HCT116 (cell line): ENCODE data around the gene RNU1-4. TPM values are rescaled to one million over a fixed set of nuclear protein-coding genes. Genes with fewer than 3 reads are reported as not detected.
"Not testable (repeated sequence)": the region's sequence is repeated elsewhere in the genome, so short reads cannot be mapped to it uniquely, and the experiment has no call there.

Source experiments
- ATAC-seq: fragments of 200-7000 bp; cut with Tn5 transposase; 2 replicates; pipeline ENCODE4 v1.9.1; 2020; ENCODE audit warnings: mild to moderate bottlenecking, moderate library complexity
- BruUV-seq: library from RNA; stranded (reverse); fragments of 400-500 nt; replicated peaks from 2 replicates; lab custom pipeline; 2021; lab: Mats Ljungman, UMichigan
- CTCF ChIA-PET: fragments of 300-600 bp; sonication (Branson Sonifier 250); formaldehyde crosslinking; loops from one replicate; lab custom pipeline; 2021; ENCODE audit warnings: antibody characterized with exemption; lab: Charles Lee
- POLR2A ChIA-PET: fragments of 300-600, 350-600 bp; sonication (Branson Sonifier 250); formaldehyde crosslinking; loops from one replicate; lab custom pipeline; 2021; ENCODE audit warnings: antibody characterized with exemption; lab: Charles Lee
- RAD21 ChIA-PET, 2 experiments: fragments of 300-600 bp; sonication (Branson Sonifier 250); formaldehyde crosslinking; loops; one replicate each; lab custom pipeline; 2023; ENCODE audit warnings: low total read pairs in 2 of 2; ENCODE audit not compliant: uncharacterized antibody in 2 of 2, unreplicated experiment in 2 of 2, low non-redundant PET in 1 of 2; lab: Charles Lee
- DNase-seq: peaks from one replicate; pipeline ENCODE4 v3.0.0-alpha.2; 2010; ENCODE audit warnings: low read depth, low spot score
- H2AFZ ChIP-seq: fragments of 200-600 bp; shearing (Covaris generic), sonication (generic); 2 replicates; pipeline ENCODE4 v1.6.1; 2017; ENCODE audit warnings: low read depth, mixed run types, mixed read lengths, antibody characterized with exemption, low read length; ENCODE audit not compliant: poor library complexity, severe bottlenecking
- H3K27ac ChIP-seq: 2 replicates; pipeline ENCODE4 v1.5.1; 2012; ENCODE audit warnings: low read depth, low read length
- H3K27me3 ChIP-seq: fragments of 200-600 bp; sonication (generic); 2 replicates; pipeline ENCODE4 v1.6.1; 2016; ENCODE audit warnings: mixed run types, low read length, mixed read lengths; ENCODE audit not compliant: insufficient read depth
- H3K36me3 ChIP-seq, 2 experiments: fragments of 200-500 bp in 1 of 2; fragments of 200-600 bp in 1 of 2; sonication (Bioruptor generic) in 1 of 2; sonication (generic) in 1 of 2; 2 replicates each; pipeline versions ENCODE4 v1.5.1 to v1.6.1; 2014 to 2016; ENCODE audit warnings: low read length in 2 of 2, inconsistent platforms in 1 of 2, mixed read lengths in 1 of 2, mixed run types in 1 of 2; ENCODE audit not compliant: insufficient read depth in 2 of 2, control insufficient read depth in 1 of 2
- H3K4me1 ChIP-seq, 2 experiments: fragments of 200-600 bp in 1 of 2; sonication (generic) in 1 of 2; 2 replicates each; pipeline versions ENCODE4 v1.5.1 to v1.6.1; 2012 to 2017; ENCODE audit warnings: low read length in 2 of 2, inconsistent platforms in 1 of 2, mild to moderate bottlenecking in 1 of 2, mixed read lengths in 1 of 2, mixed run types in 1 of 2, moderate library complexity in 1 of 2; ENCODE audit not compliant: insufficient read depth in 2 of 2, control insufficient read depth in 1 of 2
- H3K4me2 ChIP-seq: fragments of 200-600 bp; sonication (generic); 2 replicates; pipeline ENCODE4 v1.6.1; 2017; ENCODE audit warnings: mixed run types, low read length, mixed read lengths
- H3K4me3 ChIP-seq, 2 experiments: fragments of 200-600 bp in 1 of 2; sonication (generic) in 1 of 2; replicated peaks in 1 of 2; 2 replicates each; pipeline ENCODE4 v1.5.1; 2011 to 2016; ENCODE audit warnings: low read length in 2 of 2, control low read depth in 1 of 2, low read depth in 1 of 2, mild to moderate bottlenecking in 1 of 2, mixed read lengths in 1 of 2, mixed run types in 1 of 2
- H3K79me2 ChIP-seq: fragments of 200-600 bp; sonication (generic); 2 replicates; pipeline ENCODE4 v1.6.1; 2017; ENCODE audit warnings: mild to moderate bottlenecking, mixed run types, low read length, moderate library complexity, mixed read lengths; ENCODE audit not compliant: insufficient read depth
- H3K9ac ChIP-seq: fragments of 200-600 bp; sonication (generic); 2 replicates; pipeline ENCODE4 v1.6.1; 2016; ENCODE audit warnings: low read length, mixed read lengths
- H3K9me2 ChIP-seq: fragments of 200-600 bp; sonication (generic), shearing (Covaris generic); 2 replicates; pipeline ENCODE4 v1.6.1; 2017; ENCODE audit warnings: mixed run types, mild to moderate bottlenecking, moderate library complexity; ENCODE audit not compliant: insufficient read depth
- H3K9me3 ChIP-seq, 2 experiments: fragments of 200-500 bp in 1 of 2; fragments of 200-600 bp in 1 of 2; sonication (Bioruptor generic) in 1 of 2; sonication (generic) in 1 of 2; 2 replicates each; pipeline ENCODE4 v1.6.1; 2014 to 2017; ENCODE audit warnings: low read length in 2 of 2, mixed read lengths in 2 of 2, inconsistent platforms in 1 of 2, low read depth in 1 of 2, mild to moderate bottlenecking in 1 of 2, mixed run types in 1 of 2, moderate library complexity in 1 of 2; ENCODE audit not compliant: control insufficient read depth in 1 of 2, insufficient read depth in 1 of 2
- H4K20me1 ChIP-seq: fragments of 200-600 bp; sonication (generic), shearing (Covaris generic); 2 replicates; pipeline ENCODE4 v1.6.1; 2017; ENCODE audit warnings: mixed run types, mild to moderate bottlenecking, moderate library complexity; ENCODE audit not compliant: insufficient read depth
- intact Hi-C: fragments of 100-400 bp; cut with micrococcal nuclease; formaldehyde crosslinking; loops from 2 replicates; pipeline ENCODE4 v1.10.0; 2022
- total RNA-seq: library from RNA; stranded (reverse); gene quantifications from one replicate; pipeline ENCODE4 v1.2.1, GENCODE V29; 2021; ENCODE audit not compliant: unreplicated experiment

The RNU1-4 gene
- total RNA-seq, 1 experiment from 2014 or later, result 1,685 TPM

DNA sequence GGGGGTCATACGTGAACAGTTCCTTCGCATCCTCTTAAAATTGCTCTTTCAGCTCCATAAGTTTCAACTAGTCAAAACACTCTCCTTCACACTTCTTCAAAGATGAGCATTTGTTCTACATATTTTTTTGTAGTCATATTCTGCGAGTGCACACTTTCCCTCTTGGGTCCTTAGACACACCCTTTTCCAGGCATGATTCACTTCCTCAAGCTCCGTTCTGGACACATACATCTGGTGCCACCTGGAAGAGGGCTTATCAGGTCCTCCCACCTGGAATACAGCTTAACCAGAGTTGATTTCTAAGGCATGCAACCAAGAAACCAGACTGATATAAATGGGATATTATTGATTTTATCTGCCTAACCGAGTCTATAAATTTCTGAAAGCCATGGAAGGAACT, 47.4 kb downstream of the RNU1-4 start:
- H3K9ac ChIP-seq, H3K4me3 ChIP-seq, DNase-seq, H4K20me1 ChIP-seq, POLR2A ChIA-PET, BruUV-seq, H2AFZ ChIP-seq, H3K27me3 ChIP-seq, H3K79me2 ChIP-seq, H3K27ac ChIP-seq, ATAC-seq, H3K9me2 ChIP-seq, H3K9me3 ChIP-seq, intact Hi-C loops, H3K36me3 ChIP-seq, H3K4me2 ChIP-seq, H3K4me1 ChIP-seq, RAD21 ChIA-PET, CTCF ChIA-PET: not testable (repeated sequence)

Other genes with a start within 250 kb of the RNU1-4 start
- gene RNU1-1, start 226.2 kb upstream of the RNU1-4 start, total RNA-seq, result 1,685 TPM
- gene NBPF1, start 127.0 kb upstream of the RNU1-4 start, total RNA-seq, result 46.0 TPM
- gene RNU1-3, start 73.6 kb upstream of the RNU1-4 start, total RNA-seq, result 1,685 TPM
- 1,685 TPM for gene RNU1-2, start 155.5 kb downstream of the RNU1-4 start, total RNA-seq
- 30.1 TPM for gene CROCC, start 181.4 kb downstream of the RNU1-4 start, total RNA-seq
- 63.1 TPM for gene MFAP2, start 240.1 kb downstream of the RNU1-4 start, total RNA-seq